K562 (cell line): ENCODE measurements around the gene NAA40. TPM values are rescaled to one million over a fixed set of nuclear protein-coding genes. Genes with fewer than 3 reads are reported as not detected.

ENCODE experiments used
- ARID2 ChIP-seq: fragments of 450-650 bp; IDR thresholded peaks from 2 replicates; pipeline ENCODE4 v1.6.1; 2017; ENCODE audit warnings: antibody characterized with exemption, mild to moderate bottlenecking
- BCLAF1 ChIP-seq, 2 experiments: fragments of 450-650 bp in 1 of 2; IDR thresholded peaks; 2 replicates each; pipeline ENCODE4 v1.6.1; 2011 to 2017; ENCODE audit warnings: low read depth in 2 of 2, antibody characterized with exemption in 1 of 2, borderline replicate concordance in 1 of 2, low read length in 1 of 2, mild to moderate bottlenecking in 1 of 2, mixed read lengths in 1 of 2; ENCODE audit not compliant: control insufficient read depth in 1 of 2
- C11orf30 ChIP-seq: fragments of 450-650 bp; IDR thresholded peaks from 2 replicates; pipeline ENCODE4 v1.6.1; 2016; ENCODE audit warnings: low read depth, mild to moderate bottlenecking
- CBX5 ChIP-seq: IDR thresholded peaks from 2 replicates; pipeline ENCODE4 v1.6.1; 2014; ENCODE audit warnings: low read depth, borderline replicate concordance
- CREB3L1 ChIP-seq: fragments of 450-650 bp; IDR thresholded peaks from 2 replicates; pipeline ENCODE4 v1.6.1; 2014; ENCODE audit warnings: low read depth, mild to moderate bottlenecking, moderate library complexity, borderline replicate concordance
- ETV6 ChIP-seq, 3 experiments: fragments of 150-350 bp in 1 of 3; sonication (generic) in 1 of 3; formaldehyde crosslinking in 1 of 3; IDR thresholded peaks; 2 replicates each; pipeline versions ENCODE4 v1.6.1 to v1.8.0; 2014 to 2022; ENCODE audit warnings: borderline replicate concordance in 2 of 3, low read depth in 2 of 3, antibody characterized with exemption in 1 of 3, low read length in 1 of 3, mild to moderate bottlenecking in 1 of 3, missing genetic modification reagents in 1 of 3
- HDAC8 ChIP-seq: fragments of 450-650 bp; IDR thresholded peaks from 2 replicates; pipeline ENCODE4 v1.6.1; 2016; ENCODE audit warnings: mild to moderate bottlenecking, missing genetic modification characterization, moderate library complexity, missing compliant biosample characterization
- HES1 ChIP-seq: fragments of 450-650 bp; IDR thresholded peaks from 2 replicates; pipeline ENCODE4 v1.6.1; 2016; ENCODE audit warnings: low read depth, mild to moderate bottlenecking, moderate library complexity
- IRF2 ChIP-seq: sonication (generic); formaldehyde crosslinking; IDR thresholded peaks from 2 replicates; pipeline ENCODE4 v1.8.1; 2022; ENCODE audit warnings: mild to moderate bottlenecking, missing genetic modification reagents
- MCM3 ChIP-seq: fragments of 450-650 bp; IDR thresholded peaks from 2 replicates; pipeline ENCODE4 v1.6.1; 2016
- NKRF ChIP-seq: fragments of 450-650 bp; IDR thresholded peaks from 2 replicates; pipeline ENCODE4 v1.6.1; 2016; ENCODE audit warnings: borderline replicate concordance
- NONO ChIP-seq, 2 experiments: fragments of 200-400 bp in 1 of 2; fragments of 450-650 bp in 1 of 2; formaldehyde crosslinking in 1 of 2; IDR thresholded peaks; 2 replicates each; pipeline ENCODE4 v1.6.1; 2017; ENCODE audit warnings: low read depth in 2 of 2, mild to moderate bottlenecking in 2 of 2, moderate library complexity in 2 of 2, low read length in 1 of 2
- SP1 ChIP-seq: sonication (generic); formaldehyde crosslinking; IDR thresholded peaks from 2 replicates; pipeline ENCODE4 v1.8.1; 2022; ENCODE audit warnings: mild to moderate bottlenecking, missing genetic modification reagents
- TAF15 ChIP-seq: fragments of 200-400 bp; formaldehyde crosslinking; IDR thresholded peaks from 2 replicates; pipeline ENCODE4 v1.6.1; 2017; ENCODE audit warnings: mild to moderate bottlenecking, low read depth, low read length, moderate library complexity
- THAP7 ChIP-seq: fragments of 250-450 bp; sonication (Bioruptor Pico); IDR thresholded peaks from 2 replicates; pipeline ENCODE4 v1.5.0; 2021
- ZKSCAN3 ChIP-seq: fragments of 250-450 bp; sonication (Bioruptor Pico); IDR thresholded peaks from 2 replicates; pipeline ENCODE4 v1.4.0; 2020
- ZNF699 ChIP-seq: fragments of 250-450 bp; sonication (Bioruptor Pico); IDR thresholded peaks from 2 replicates; pipeline ENCODE4 v1.8.0; 2021; ENCODE audit warnings: mild to moderate bottlenecking, moderate library complexity; ENCODE audit not compliant: insufficient replicate concordance
- ZNF707 ChIP-seq: fragments of 250-450 bp; sonication (Bioruptor Pico); conservative IDR thresholded peaks from 2 replicates; pipeline ENCODE4 v1.8.0; 2022; ENCODE audit warnings: inconsistent platforms, mild to moderate bottlenecking, moderate library complexity
- polyA plus RNA-seq, 8 experiments: library from polyadenylated mRNA; depleted of rRNA in 4 of 8; stranded (reverse) in 5 of 8; unstranded in 3 of 8; fragments of >200 nt; fragmentation: Nextera tagmentation in 2 of 8; fragmentation: Illumina TruSeq in 1 of 8; extraction: Ambion mirVana in 2 of 8; extraction: Trizol in 1 of 8; gene quantifications; 2 replicates each; pipeline versions ENCODE4 v1.2.1 to v1.2.3, GENCODE V29; 2011 to 2014; ENCODE audit warnings: inconsistent platforms in 1 of 8, missing spikeins in 1 of 8
- total RNA-seq, 7 experiments: library from RNA; depleted of rRNA in 6 of 7; stranded (reverse); fragments of >200 nt in 6 of 7; fragmentation: Illumina TruSeq in 2 of 7; extraction: Trizol in 2 of 7; gene quantifications; 2 replicates each; pipeline versions ENCODE4 v1.2.1 to v1.2.3, GENCODE V29; 2011 to 2021; ENCODE audit warnings: low replicate concordance in 1 of 7

The NAA40 gene
- total and polyA plus RNA-seq, 9 of the 15 experiments (the other 6 are each of a cell fraction or from before 2014, with no cell fraction given), result 6.2 to 39.0 (median 23.1) TPM

GRCh38 chr11:64001484-64002420, 63.0 kb downstream of the NAA40 start (continued):
- TF ChIP-seq IRF2 (CRISPR knock-in tag), result no peak
- no peak for TF ChIP-seq ZNF707 (CRISPR knock-in tag)
- no peak for TF ChIP-seq MCM3
- no peak for TF ChIP-seq HES1
- no peak for TF ChIP-seq ZKSCAN3
- TF ChIP-seq C11orf30, result no peak
- TF ChIP-seq NONO (IDR thresholded peaks at IDR 0.05; ENCODE audit: low read depth in 2 of 2, low read length in 1 of 2), result no peak
- no peak for TF ChIP-seq TAF15
- TF ChIP-seq HDAC8, result no peak
- TF ChIP-seq CBX5, result no peak
- no peak for TF ChIP-seq BCLAF1 (IDR thresholded peaks at IDR 0.05; ENCODE audit: borderline replicate concordance in 1 of 2, control insufficient read depth in 1 of 2, low read depth in 2 of 2, low read length in 1 of 2)
- no peak for TF ChIP-seq ARID2
- no peak for TF ChIP-seq CREB3L1
- TF ChIP-seq SP1, result no peak
- no peak for TF ChIP-seq THAP7 (CRISPR knock-in tag)
- TF ChIP-seq NKRF, result no peak
- TF ChIP-seq ETV6 (IDR thresholded peaks at IDR 0.05; ENCODE audit: borderline replicate concordance in 1 of 2, low read depth in 2 of 2, low read length in 1 of 2), result no peak
- no peak for TF ChIP-seq ETV6 (CRISPR knock-in tag; IDR thresholded peaks at IDR 0.05; ENCODE audit: borderline replicate concordance)
- TF ChIP-seq ZNF699 (CRISPR knock-in tag), result no peak
